WTC11 (cell line): ENCODE results near the gene IL17F. TPM values are rescaled to one million over a fixed set of nuclear protein-coding genes. Genes with fewer than 3 reads are reported as not detected.

ENCODE experiments used
- ATAC-seq: fragments of 200-7000 bp; cut with Tn5 transposase; 2 replicates; pipeline ENCODE4 v1.10.0; 2021; ENCODE audit warnings: mild to moderate bottlenecking, moderate library complexity
- CTCF ChIA-PET: fragments of 300-600 bp; sonication (Branson Sonifier 250); formaldehyde crosslinking; loops from one replicate; lab custom pipeline; 2021; ENCODE audit warnings: antibody characterized with exemption; lab: Charles Lee
- POLR2A ChIA-PET: fragments of 350-600 bp; sonication (Branson Sonifier 250); formaldehyde crosslinking; loops from one replicate; lab custom pipeline; 2021; ENCODE audit warnings: antibody characterized with exemption; lab: Charles Lee
- DNase-seq: peaks from one replicate; pipeline ENCODE4 v3.0.0; 2021; ENCODE audit warnings: low spot score
- H3K27ac Mint-ChIP-seq: 2 replicates; pipeline ENCODE4 v1.8.0; 2021; ENCODE audit warnings: mixed read lengths
- H3K27me3 Mint-ChIP-seq: 2 replicates; pipeline ENCODE4 v1.8.0; 2021; ENCODE audit warnings: low read depth, mild to moderate bottlenecking, moderate library complexity, mixed read lengths
- H3K36me3 Mint-ChIP-seq: 2 replicates; pipeline ENCODE4 v1.8.0; 2021; ENCODE audit warnings: mixed read lengths
- H3K4me1 Mint-ChIP-seq: 2 replicates; pipeline ENCODE4 v1.8.0; 2022; ENCODE audit warnings: mixed read lengths
- H3K4me3 Mint-ChIP-seq: 2 replicates; pipeline ENCODE4 v1.8.0; 2021; ENCODE audit warnings: mild to moderate bottlenecking, moderate library complexity, mixed read lengths
- H3K9me3 Mint-ChIP-seq: 2 replicates; pipeline ENCODE4 v1.8.0; 2021; ENCODE audit warnings: mixed read lengths
- CBFB ChIP-seq: sonication (generic); formaldehyde crosslinking; IDR thresholded peaks from 2 replicates; pipeline ENCODE4 v1.8.1; 2022; ENCODE audit warnings: mild to moderate bottlenecking, low read depth, missing genetic modification reagents
- FOXK1 ChIP-seq: sonication (generic); formaldehyde crosslinking; IDR thresholded peaks from 2 replicates; pipeline ENCODE4 v1.8.0; 2022; ENCODE audit warnings: mild to moderate bottlenecking, moderate library complexity, missing genetic modification reagents
- GABPB1 ChIP-seq: sonication (generic); formaldehyde crosslinking; IDR thresholded peaks from 2 replicates; pipeline ENCODE4 v1.8.1; 2023; ENCODE audit warnings: mild to moderate bottlenecking, missing genetic modification reagents
- HMGA2 ChIP-seq: fragments of 250-450 bp; sonication (Bioruptor Pico); IDR thresholded peaks from 2 replicates; pipeline ENCODE4 v1.4.0; 2021; ENCODE audit warnings: mild to moderate bottlenecking, moderate library complexity
- NFATC4 ChIP-seq: fragments of 250-450 bp; sonication (Bioruptor Pico); IDR thresholded peaks from 2 replicates; pipeline ENCODE4 v1.9.0; 2021; ENCODE audit warnings: mild to moderate bottlenecking
- NFE2L1 ChIP-seq: sonication (generic); formaldehyde crosslinking; IDR thresholded peaks from 2 replicates; pipeline ENCODE4 v1.8.1; 2023; ENCODE audit warnings: missing genetic modification reagents
- NFYB ChIP-seq: sonication (generic); formaldehyde crosslinking; conservative IDR thresholded peaks from 2 replicates; pipeline ENCODE4 v1.8.0; 2022; ENCODE audit warnings: low read depth, missing genetic modification reagents
- PRRX2 ChIP-seq: fragments of 250-450 bp; sonication (Bioruptor Pico); IDR thresholded peaks from 2 replicates; pipeline ENCODE4 v1.8.0; 2021; ENCODE audit warnings: mild to moderate bottlenecking
- SMAD3 ChIP-seq: sonication (generic); formaldehyde crosslinking; IDR thresholded peaks from 2 replicates; pipeline ENCODE4 v1.8.0; 2022; ENCODE audit warnings: missing genetic modification reagents, mild to moderate bottlenecking, borderline replicate concordance
- TEAD1 ChIP-seq: sonication (generic); formaldehyde crosslinking; IDR thresholded peaks from 2 replicates; pipeline ENCODE4 v1.8.0; 2022; ENCODE audit warnings: mild to moderate bottlenecking, missing genetic modification reagents
- TEAD4 ChIP-seq: sonication (generic); formaldehyde crosslinking; IDR thresholded peaks from 2 replicates; pipeline ENCODE4 v1.8.0; 2022; ENCODE audit warnings: mild to moderate bottlenecking, missing genetic modification reagents
- ZNF219 ChIP-seq: sonication (generic); formaldehyde crosslinking; IDR thresholded peaks from 2 replicates; pipeline ENCODE4 v1.8.0; 2023; ENCODE audit warnings: missing genetic modification reagents, mild to moderate bottlenecking, borderline replicate concordance
- ZNF263 ChIP-seq: sonication (generic); formaldehyde crosslinking; IDR thresholded peaks from 2 replicates; pipeline ENCODE4 v1.8.1; 2022; ENCODE audit warnings: low read depth, mild to moderate bottlenecking, moderate library complexity, missing genetic modification reagents
- ZNF416 ChIP-seq: fragments of 250-450 bp; sonication (Bioruptor Pico); IDR thresholded peaks from 2 replicates; pipeline ENCODE4 v1.9.0; 2021; ENCODE audit warnings: mild to moderate bottlenecking, inconsistent platforms
- ZNF671 ChIP-seq: fragments of 250-450 bp; sonication (Bioruptor Pico); IDR thresholded peaks from 2 replicates; pipeline ENCODE4 v1.8.0; 2021; ENCODE audit warnings: mild to moderate bottlenecking
- total RNA-seq: library from RNA; stranded (reverse); gene quantifications from 3 replicates; pipeline ENCODE4 v1.2.3, GENCODE V29; 2021
- TF ChIP-seq, protein P1 (sequence below): sonication (generic); formaldehyde crosslinking; IDR thresholded peaks from 2 replicates; pipeline ENCODE4 v1.8.0; 2023; ENCODE audit warnings: missing genetic modification reagents
- TF ChIP-seq, protein P2 (sequence below): fragments of 250-450 bp; sonication (Bioruptor Pico); IDR thresholded peaks from 2 replicates; pipeline ENCODE4 v1.9.0; 2021; ENCODE audit warnings: mild to moderate bottlenecking
- TF ChIP-seq, protein P3 (sequence below): sonication (generic); formaldehyde crosslinking; IDR thresholded peaks from 2 replicates; pipeline ENCODE4 v1.8.1; 2022; ENCODE audit warnings: mild to moderate bottlenecking, moderate library complexity, missing genetic modification reagents
- TF ChIP-seq, protein P4 (sequence below): fragments of 200-600 bp; IDR thresholded peaks from 2 replicates; pipeline ENCODE4 v1.8.0; 2022; ENCODE audit warnings: antibody characterized with exemption
- TF ChIP-seq, protein P5 (sequence below): sonication (generic); formaldehyde crosslinking; IDR thresholded peaks from 2 replicates; pipeline ENCODE4 v1.8.0; 2022; ENCODE audit warnings: mild to moderate bottlenecking, missing genetic modification reagents
- TF ChIP-seq, protein P6 (sequence below): sonication (generic); formaldehyde crosslinking; IDR thresholded peaks from 2 replicates; pipeline ENCODE4 v1.8.1; 2023; ENCODE audit warnings: mild to moderate bottlenecking, missing genetic modification reagents
- TF ChIP-seq, protein P7 (sequence below): fragments of 250-450 bp; sonication (Bioruptor Pico); IDR thresholded peaks from 2 replicates; pipeline ENCODE4 v1.9.0; 2021; ENCODE audit warnings: moderate library complexity, mild to moderate bottlenecking, inconsistent platforms, borderline replicate concordance
- TF ChIP-seq, protein P8 (sequence below): sonication (generic); formaldehyde crosslinking; IDR thresholded peaks from 2 replicates; pipeline ENCODE4 v1.8.1; 2023; ENCODE audit warnings: mild to moderate bottlenecking, missing genetic modification reagents, moderate library complexity
- TF ChIP-seq, protein P9 (sequence below): sonication (generic); formaldehyde crosslinking; IDR thresholded peaks from 2 replicates; pipeline ENCODE4 v1.8.0; 2023; ENCODE audit warnings: mild to moderate bottlenecking, missing genetic modification reagents

The IL17F gene
- total RNA-seq, 1 experiment from 2014 or later, result not detected

DNA sequence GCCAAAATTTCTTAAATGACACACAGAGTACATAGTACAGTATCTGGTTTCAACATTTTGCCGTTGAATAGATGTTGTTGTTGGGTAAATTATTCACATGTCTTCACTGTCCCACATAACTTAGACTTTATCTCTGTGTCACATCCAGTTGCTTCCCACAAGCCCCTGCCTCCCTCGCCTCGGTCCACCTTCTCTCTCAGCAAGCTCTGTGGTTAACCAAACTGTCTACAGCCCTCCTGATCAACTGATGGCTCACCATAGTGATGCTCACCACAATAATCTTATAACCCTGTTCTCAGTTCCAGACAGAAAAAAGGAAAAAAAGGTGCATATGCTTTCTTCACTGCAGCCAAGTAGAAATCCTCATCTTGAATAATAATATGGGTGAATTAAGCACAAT lies 23.0 kb downstream of the IL17F start:
- TF ChIP-seq ZNF671 (CRISPR knock-in tag) (no peak), ZNF219 (CRISPR knock-in tag) (no peak), GABPB1 (CRISPR knock-in tag) (no peak), HMGA2 (CRISPR knock-in tag) (no peak), NFYB (CRISPR knock-in tag) (no peak), ZNF416 (CRISPR knock-in tag) (no peak), NFATC4 (no peak), CBFB (CRISPR knock-in tag) (no peak), NFE2L1 (no peak), FOXK1 (CRISPR knock-in tag) (no peak), SMAD3 (CRISPR knock-in tag) (no peak)
- TF ChIP-seq, protein P1, sequence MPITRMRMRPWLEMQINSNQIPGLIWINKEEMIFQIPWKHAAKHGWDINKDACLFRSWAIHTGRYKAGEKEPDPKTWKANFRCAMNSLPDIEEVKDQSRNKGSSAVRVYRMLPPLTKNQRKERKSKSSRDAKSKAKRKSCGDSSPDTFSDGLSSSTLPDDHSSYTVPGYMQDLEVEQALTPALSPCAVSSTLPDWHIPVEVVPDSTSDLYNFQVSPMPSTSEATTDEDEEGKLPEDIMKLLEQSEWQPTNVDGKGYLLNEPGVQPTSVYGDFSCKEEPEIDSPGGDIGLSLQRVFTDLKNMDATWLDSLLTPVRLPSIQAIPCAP (CRISPR knock-in tag), result no peak
- TF ChIP-seq, protein P2, sequence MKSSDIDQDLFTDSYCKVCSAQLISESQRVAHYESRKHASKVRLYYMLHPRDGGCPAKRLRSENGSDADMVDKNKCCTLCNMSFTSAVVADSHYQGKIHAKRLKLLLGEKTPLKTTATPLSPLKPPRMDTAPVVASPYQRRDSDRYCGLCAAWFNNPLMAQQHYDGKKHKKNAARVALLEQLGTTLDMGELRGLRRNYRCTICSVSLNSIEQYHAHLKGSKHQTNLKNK, result no peak
- TF ChIP-seq, protein P3, sequence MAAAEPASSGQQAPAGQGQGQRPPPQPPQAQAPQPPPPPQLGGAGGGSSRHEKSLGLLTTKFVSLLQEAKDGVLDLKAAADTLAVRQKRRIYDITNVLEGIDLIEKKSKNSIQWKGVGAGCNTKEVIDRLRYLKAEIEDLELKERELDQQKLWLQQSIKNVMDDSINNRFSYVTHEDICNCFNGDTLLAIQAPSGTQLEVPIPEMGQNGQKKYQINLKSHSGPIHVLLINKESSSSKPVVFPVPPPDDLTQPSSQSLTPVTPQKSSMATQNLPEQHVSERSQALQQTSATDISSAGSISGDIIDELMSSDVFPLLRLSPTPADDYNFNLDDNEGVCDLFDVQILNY (CRISPR knock-in tag), result no peak
- TF ChIP-seq, protein P4, sequence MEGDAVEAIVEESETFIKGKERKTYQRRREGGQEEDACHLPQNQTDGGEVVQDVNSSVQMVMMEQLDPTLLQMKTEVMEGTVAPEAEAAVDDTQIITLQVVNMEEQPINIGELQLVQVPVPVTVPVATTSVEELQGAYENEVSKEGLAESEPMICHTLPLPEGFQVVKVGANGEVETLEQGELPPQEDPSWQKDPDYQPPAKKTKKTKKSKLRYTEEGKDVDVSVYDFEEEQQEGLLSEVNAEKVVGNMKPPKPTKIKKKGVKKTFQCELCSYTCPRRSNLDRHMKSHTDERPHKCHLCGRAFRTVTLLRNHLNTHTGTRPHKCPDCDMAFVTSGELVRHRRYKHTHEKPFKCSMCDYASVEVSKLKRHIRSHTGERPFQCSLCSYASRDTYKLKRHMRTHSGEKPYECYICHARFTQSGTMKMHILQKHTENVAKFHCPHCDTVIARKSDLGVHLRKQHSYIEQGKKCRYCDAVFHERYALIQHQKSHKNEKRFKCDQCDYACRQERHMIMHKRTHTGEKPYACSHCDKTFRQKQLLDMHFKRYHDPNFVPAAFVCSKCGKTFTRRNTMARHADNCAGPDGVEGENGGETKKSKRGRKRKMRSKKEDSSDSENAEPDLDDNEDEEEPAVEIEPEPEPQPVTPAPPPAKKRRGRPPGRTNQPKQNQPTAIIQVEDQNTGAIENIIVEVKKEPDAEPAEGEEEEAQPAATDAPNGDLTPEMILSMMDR, result no peak
- TF ChIP-seq, protein P5, sequence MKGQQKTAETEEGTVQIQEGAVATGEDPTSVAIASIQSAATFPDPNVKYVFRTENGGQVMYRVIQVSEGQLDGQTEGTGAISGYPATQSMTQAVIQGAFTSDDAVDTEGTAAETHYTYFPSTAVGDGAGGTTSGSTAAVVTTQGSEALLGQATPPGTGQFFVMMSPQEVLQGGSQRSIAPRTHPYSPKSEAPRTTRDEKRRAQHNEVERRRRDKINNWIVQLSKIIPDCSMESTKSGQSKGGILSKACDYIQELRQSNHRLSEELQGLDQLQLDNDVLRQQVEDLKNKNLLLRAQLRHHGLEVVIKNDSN (CRISPR knock-in tag), result no peak
- TF ChIP-seq, protein P6, sequence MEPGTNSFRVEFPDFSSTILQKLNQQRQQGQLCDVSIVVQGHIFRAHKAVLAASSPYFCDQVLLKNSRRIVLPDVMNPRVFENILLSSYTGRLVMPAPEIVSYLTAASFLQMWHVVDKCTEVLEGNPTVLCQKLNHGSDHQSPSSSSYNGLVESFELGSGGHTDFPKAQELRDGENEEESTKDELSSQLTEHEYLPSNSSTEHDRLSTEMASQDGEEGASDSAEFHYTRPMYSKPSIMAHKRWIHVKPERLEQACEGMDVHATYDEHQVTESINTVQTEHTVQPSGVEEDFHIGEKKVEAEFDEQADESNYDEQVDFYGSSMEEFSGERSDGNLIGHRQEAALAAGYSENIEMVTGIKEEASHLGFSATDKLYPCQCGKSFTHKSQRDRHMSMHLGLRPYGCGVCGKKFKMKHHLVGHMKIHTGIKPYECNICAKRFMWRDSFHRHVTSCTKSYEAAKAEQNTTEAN (CRISPR knock-in tag), result no peak
- TF ChIP-seq, protein P7, sequence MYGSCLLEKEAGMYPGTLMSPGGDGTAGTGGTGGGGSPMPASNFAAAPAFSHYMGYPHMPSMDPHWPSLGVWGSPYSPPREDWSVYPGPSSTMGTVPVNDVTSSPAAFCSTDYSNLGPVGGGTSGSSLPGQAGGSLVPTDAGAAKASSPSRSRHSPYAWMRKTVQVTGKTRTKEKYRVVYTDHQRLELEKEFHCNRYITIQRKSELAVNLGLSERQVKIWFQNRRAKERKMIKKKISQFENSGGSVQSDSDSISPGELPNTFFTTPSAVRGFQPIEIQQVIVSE (CRISPR knock-in tag), result no peak
- TF ChIP-seq, protein P8, sequence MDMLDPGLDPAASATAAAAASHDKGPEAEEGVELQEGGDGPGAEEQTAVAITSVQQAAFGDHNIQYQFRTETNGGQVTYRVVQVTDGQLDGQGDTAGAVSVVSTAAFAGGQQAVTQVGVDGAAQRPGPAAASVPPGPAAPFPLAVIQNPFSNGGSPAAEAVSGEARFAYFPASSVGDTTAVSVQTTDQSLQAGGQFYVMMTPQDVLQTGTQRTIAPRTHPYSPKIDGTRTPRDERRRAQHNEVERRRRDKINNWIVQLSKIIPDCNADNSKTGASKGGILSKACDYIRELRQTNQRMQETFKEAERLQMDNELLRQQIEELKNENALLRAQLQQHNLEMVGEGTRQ (CRISPR knock-in tag), result no peak
- ChIA-PET CTCF (no interaction called here), POLR2A (no interaction called here)
- Mint-ChIP-seq H3K9me3 (no peaks in the 10 kb centered on the region), H3K4me1 (no peaks in the 10 kb centered on the region), H3K27me3 (no peaks in the 10 kb centered on the region), H3K27ac (peak overlapping the region; percentile 11; the same call in 1 of the 2 replicates), H3K4me3 (no peak overlapping the region), H3K36me3 (no peaks in the 10 kb centered on the region)
- DNase-seq (no peak), ATAC-seq (no peak)

DNA sequence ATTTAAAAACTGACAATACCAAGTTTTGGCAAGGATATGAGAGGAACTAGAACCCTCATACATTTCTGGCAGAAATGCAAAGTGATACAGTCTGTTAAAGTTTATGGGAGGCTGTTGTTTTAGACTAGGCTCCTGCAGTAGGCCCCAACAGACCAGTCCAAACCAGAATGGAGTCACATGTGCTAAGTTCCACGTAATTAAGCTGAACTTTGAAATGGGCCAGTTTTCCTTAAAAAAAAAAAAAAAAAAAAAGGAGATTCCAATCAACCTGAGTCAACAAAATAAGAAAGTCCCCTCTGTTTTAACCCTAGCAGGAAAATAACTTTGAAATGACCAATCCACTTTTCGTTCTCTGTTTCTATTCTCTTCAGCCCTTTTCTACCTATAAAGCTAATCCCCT lies 26.5 kb downstream of the IL17F start:
- Mint-ChIP-seq H3K4me3 (no peak overlapping the region), H3K36me3 (no peaks in the 10 kb centered on the region), H3K27me3 (no peaks in the 10 kb centered on the region), H3K9me3 (no peaks in the 10 kb centered on the region), H3K27ac (no peak overlapping the region), H3K4me1 (peaks cover 1% of the 10 kb centered on the region; the same call in 1 of the 2 replicates)
- ChIA-PET CTCF (no interaction called here), POLR2A (no interaction called here)
- no peak for DNase-seq
- no peak for ATAC-seq
- TF ChIP-seq, protein P1 (CRISPR knock-in tag), result no peak
- TF ChIP-seq, protein P9, sequence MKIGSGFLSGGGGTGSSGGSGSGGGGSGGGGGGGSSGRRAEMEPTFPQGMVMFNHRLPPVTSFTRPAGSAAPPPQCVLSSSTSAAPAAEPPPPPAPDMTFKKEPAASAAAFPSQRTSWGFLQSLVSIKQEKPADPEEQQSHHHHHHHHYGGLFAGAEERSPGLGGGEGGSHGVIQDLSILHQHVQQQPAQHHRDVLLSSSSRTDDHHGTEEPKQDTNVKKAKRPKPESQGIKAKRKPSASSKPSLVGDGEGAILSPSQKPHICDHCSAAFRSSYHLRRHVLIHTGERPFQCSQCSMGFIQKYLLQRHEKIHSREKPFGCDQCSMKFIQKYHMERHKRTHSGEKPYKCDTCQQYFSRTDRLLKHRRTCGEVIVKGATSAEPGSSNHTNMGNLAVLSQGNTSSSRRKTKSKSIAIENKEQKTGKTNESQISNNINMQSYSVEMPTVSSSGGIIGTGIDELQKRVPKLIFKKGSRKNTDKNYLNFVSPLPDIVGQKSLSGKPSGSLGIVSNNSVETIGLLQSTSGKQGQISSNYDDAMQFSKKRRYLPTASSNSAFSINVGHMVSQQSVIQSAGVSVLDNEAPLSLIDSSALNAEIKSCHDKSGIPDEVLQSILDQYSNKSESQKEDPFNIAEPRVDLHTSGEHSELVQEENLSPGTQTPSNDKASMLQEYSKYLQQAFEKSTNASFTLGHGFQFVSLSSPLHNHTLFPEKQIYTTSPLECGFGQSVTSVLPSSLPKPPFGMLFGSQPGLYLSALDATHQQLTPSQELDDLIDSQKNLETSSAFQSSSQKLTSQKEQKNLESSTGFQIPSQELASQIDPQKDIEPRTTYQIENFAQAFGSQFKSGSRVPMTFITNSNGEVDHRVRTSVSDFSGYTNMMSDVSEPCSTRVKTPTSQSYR (CRISPR knock-in tag), result no peak
- TF ChIP-seq ZNF263 (CRISPR knock-in tag), result no peak
- TF ChIP-seq TEAD4 (CRISPR knock-in tag), result no peak
- no peak for TF ChIP-seq TEAD1 (CRISPR knock-in tag)
- TF ChIP-seq, protein P3 (CRISPR knock-in tag), result no peak
- TF ChIP-seq PRRX2 (CRISPR knock-in tag), result no peak
